Measurements from ENCODE around the gene MGAT1. TPM values are rescaled to one million over a fixed set of nuclear protein-coding genes. Genes with fewer than 3 reads are reported as not detected.

The MGAT1 gene
- total RNA-seq, 1 experiment from 2014 or later: 53.0 TPM

DNA sequence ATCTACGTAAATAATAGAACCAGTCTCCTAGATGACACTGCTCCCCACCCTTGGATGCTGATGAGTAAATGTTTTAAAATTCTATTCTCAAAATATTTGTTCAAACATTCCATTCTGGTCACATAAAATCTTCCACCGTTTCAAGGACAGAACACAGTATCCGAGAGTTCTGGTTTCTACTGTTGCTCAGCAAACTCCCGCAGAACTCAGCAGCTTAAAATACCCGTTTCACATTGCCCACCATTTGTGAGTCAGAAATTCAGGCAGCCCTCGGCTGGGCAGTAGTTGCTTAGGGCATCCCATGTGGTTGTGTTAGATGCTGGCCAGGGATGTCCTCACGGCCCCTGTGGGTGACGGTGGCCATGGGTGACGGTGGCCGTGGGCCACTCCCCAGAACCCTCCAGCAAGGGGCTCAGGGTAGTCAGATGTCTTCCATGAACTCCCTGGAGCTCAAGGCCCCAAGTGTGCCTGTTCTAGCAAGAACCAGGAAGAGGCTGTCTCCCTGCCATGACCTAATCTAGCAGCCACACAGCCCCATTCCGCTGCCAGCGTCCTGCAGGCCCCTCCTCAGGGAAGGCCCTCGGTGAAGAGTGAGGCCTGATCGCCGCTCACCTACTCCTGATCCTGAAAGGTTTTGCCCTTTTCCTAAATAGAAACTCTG is 17.4 kb downstream of the MGAT1 start:
- CTCF ChIA-PET: interaction anchor here (1.0 to 1.4 kb wide), 6 partner anchors 10 to 584 kb away, joined by 3 to 6 read pairs (median 4); no protein-coding TSS in a partner anchor
- H3K4me2 ChIP-seq (ENCODE audit: low read length): no peak overlapping the region
- H3K27ac ChIP-seq (ENCODE audit: low read depth, low read length): no peak overlapping the region
- no peak for TF ChIP-seq FOSL1 (IDR thresholded peaks at IDR 0.05; ENCODE audit: low read depth)
- no peak for TF ChIP-seq SRF (IDR thresholded peaks at IDR 0.05; ENCODE audit: low read depth)
- TF ChIP-seq ZNF274 (IDR thresholded peaks at IDR 0.05; ENCODE audit: low read depth, low read length): no peak
- no peak for TF ChIP-seq MAX (IDR thresholded peaks at IDR 0.05)
- TF ChIP-seq RAD21 (IDR thresholded peaks at IDR 0.05; ENCODE audit: low read depth): no peak
- TF ChIP-seq, protein P1, sequence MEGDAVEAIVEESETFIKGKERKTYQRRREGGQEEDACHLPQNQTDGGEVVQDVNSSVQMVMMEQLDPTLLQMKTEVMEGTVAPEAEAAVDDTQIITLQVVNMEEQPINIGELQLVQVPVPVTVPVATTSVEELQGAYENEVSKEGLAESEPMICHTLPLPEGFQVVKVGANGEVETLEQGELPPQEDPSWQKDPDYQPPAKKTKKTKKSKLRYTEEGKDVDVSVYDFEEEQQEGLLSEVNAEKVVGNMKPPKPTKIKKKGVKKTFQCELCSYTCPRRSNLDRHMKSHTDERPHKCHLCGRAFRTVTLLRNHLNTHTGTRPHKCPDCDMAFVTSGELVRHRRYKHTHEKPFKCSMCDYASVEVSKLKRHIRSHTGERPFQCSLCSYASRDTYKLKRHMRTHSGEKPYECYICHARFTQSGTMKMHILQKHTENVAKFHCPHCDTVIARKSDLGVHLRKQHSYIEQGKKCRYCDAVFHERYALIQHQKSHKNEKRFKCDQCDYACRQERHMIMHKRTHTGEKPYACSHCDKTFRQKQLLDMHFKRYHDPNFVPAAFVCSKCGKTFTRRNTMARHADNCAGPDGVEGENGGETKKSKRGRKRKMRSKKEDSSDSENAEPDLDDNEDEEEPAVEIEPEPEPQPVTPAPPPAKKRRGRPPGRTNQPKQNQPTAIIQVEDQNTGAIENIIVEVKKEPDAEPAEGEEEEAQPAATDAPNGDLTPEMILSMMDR (IDR thresholded peaks at IDR 0.05 in 2 of 3, conservative IDR thresholded peaks at IDR 0.05 in 1 of 3; ENCODE audit: borderline replicate concordance in 1 of 3, insufficient read depth in 1 of 3, low read depth in 2 of 3, low read length in 2 of 3): no peak
- TF ChIP-seq ATF3 (IDR thresholded peaks at IDR 0.05): no peak
- TF ChIP-seq POLR2A (IDR thresholded peaks at IDR 0.05; ENCODE audit: borderline replicate concordance, extremely low read depth, insufficient read depth, insufficient read length): no peak
- no peak for TF ChIP-seq JUND (IDR thresholded peaks at IDR 0.05)
- no peak for TF ChIP-seq SP1 (IDR thresholded peaks at IDR 0.05; ENCODE audit: low read depth)
- no peak for TF ChIP-seq POLR2AphosphoS5 (IDR thresholded peaks at IDR 0.05; ENCODE audit: low read depth, low read length)
- TF ChIP-seq ELF1 (IDR thresholded peaks at IDR 0.05; ENCODE audit: borderline replicate concordance, low read depth): no peak
- TF ChIP-seq ZFX (IDR thresholded peaks at IDR 0.05): no peak
- TF ChIP-seq, protein P2, sequence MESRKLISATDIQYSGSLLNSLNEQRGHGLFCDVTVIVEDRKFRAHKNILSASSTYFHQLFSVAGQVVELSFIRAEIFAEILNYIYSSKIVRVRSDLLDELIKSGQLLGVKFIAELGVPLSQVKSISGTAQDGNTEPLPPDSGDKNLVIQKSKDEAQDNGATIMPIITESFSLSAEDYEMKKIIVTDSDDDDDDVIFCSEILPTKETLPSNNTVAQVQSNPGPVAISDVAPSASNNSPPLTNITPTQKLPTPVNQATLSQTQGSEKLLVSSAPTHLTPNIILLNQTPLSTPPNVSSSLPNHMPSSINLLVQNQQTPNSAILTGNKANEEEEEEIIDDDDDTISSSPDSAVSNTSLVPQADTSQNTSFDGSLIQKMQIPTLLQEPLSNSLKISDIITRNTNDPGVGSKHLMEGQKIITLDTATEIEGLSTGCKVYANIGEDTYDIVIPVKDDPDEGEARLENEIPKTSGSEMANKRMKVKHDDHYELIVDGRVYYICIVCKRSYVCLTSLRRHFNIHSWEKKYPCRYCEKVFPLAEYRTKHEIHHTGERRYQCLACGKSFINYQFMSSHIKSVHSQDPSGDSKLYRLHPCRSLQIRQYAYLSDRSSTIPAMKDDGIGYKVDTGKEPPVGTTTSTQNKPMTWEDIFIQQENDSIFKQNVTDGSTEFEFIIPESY (IDR thresholded peaks at IDR 0.05; ENCODE audit: extremely low read depth, insufficient replicate concordance, low read length): no peak
- TF ChIP-seq EGR1 (IDR thresholded peaks at IDR 0.05; ENCODE audit: low read depth): no peak
- TF ChIP-seq SIN3A (IDR thresholded peaks at IDR 0.05; ENCODE audit: low read depth): no peak
- TF ChIP-seq EZH2phosphoT487 (IDR thresholded peaks at IDR 0.05; ENCODE audit: borderline replicate concordance): no peak
- no peak overlapping the region for H2AFZ ChIP-seq (ENCODE audit: low read depth, low read length, poor library complexity, severe bottlenecking)
- H3K4me1 ChIP-seq (ENCODE audit: control insufficient read depth in 1 of 2, insufficient read depth in 2 of 2, low read length in 2 of 2): peaks cover 9 to 10% of the 10 kb centered on the region in 2 experiments; a peak in 3 of 4 replicates
- no peak overlapping the region for H3K4me3 ChIP-seq (replicated peaks in 1 of 2; ENCODE audit: low read depth in 1 of 2, low read length in 2 of 2)
- ATAC-seq (no peak), DNase-seq (ENCODE audit: low read depth, low spot score) (no peak)
- H3K79me2 ChIP-seq (ENCODE audit: insufficient read depth, low read length): no peaks in the 10 kb centered on the region
- H3K36me3 ChIP-seq (ENCODE audit: control insufficient read depth in 1 of 2, insufficient read depth in 2 of 2, low read length in 2 of 2): no peaks in the 10 kb centered on the region
- H4K20me1 ChIP-seq (ENCODE audit: insufficient read depth): no peaks in the 10 kb centered on the region
- H3K9ac ChIP-seq (ENCODE audit: low read length): no peak overlapping the region
- H3K27me3 ChIP-seq (ENCODE audit: insufficient read depth, low read length): no peaks in the 10 kb centered on the region
- intact Hi-C loops (cut with micrococcal nuclease): loop anchor here (10.0 kb wide), 1 partner anchor 290 kb away; no protein-coding TSS in a partner anchor
- no peaks in the 10 kb centered on the region for H3K9me3 ChIP-seq (ENCODE audit: control insufficient read depth in 1 of 2, insufficient read depth in 1 of 2, low read depth in 1 of 2, low read length in 2 of 2)
- BruUV-seq (replicated peaks): no TSS peak
- no peaks in the 10 kb centered on the region for H3K9me2 ChIP-seq (ENCODE audit: insufficient read depth)
- RAD21 ChIA-PET (ENCODE audit: low non-redundant PET in 1 of 2, low total read pairs in 2 of 2, uncharacterized antibody in 2 of 2, unreplicated experiment in 2 of 2): no interaction called here
- POLR2A ChIA-PET: no interaction called here
